Measurements from ENCODE around the gene SMARCAL1.
"Not testable (repeated sequence)": the region's sequence is repeated elsewhere in the genome, so short reads cannot be mapped to it uniquely, and the experiment has no call there.

SMARCAL1 gene

DNA sequence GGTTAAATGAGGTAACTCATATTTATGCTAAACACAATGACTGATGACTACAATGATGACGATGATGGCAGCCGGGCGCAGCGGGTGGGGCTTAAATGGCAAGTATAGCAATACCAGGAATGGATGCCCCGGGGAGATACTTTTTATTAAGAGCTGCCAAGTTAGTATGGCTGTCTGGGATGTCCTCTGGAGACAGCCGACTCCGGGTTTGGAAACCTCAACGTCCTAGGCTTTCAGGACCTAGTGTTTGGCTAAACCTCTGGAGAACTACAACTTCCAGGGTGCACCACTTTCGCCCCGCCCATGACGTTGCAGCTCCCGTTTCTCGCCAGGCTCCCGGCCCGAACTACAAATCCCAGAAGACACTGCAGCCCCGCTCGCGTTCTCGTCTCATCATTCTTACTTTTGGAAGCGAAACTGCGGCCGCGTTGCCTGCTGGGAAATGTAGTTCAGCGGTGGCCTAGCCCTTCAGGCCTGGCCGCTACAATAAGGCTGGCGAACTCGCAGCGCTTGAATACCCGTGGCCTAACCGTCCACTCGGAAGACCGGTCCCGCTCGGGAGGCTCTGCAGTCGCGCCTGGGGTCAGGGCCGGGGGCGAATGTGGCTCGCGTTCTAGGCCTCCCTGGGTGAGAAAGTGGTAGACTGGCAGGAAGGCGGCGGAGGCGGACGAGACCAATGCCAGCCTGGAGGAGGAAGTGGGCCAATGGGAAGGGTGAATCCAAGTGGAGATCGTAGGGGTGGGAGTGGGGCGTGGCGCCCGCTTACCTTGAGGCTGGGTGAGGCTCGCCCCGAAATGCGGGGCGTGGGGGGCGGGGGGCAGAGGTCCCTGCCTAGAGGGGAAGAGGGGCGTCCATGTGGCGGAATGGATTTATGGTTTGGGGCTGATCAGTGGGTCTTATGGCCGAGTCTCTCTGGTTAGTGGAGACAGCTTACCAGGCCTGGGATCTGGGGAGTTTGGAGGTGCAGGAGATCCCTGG is at the start of gene SMARCAL1:
Gene SMARCAL1 (plus strand): TSS at position 463 of the 978 bp plus-strand sequence. CDS start 2,221 bp downstream, outside the sequence.
- peak; percentile 96 for DNase-seq (ENCODE audit: low read depth)

DNA sequence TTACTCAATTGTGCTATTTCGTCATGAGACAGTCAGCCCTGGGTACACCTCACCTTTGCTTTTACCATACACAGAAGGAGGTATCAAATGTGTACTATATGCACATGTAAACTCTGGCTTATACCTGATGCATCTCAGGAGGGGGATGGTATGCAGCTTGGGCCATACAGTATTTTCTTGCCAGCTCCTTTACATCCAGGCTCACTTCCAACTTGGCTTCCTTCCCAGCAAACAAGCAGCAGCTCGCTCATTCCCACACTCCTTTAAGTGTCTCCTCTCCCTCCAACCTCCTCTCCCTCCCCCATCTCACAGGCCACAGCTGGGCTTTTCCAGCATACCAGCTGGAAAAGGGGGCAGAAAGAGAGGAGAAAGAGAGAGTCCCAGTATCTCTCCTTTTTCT is 49.6 kb upstream of the SMARCAL1 start:
- DNase-seq (ENCODE audit: low read depth) = no peak

DNA sequence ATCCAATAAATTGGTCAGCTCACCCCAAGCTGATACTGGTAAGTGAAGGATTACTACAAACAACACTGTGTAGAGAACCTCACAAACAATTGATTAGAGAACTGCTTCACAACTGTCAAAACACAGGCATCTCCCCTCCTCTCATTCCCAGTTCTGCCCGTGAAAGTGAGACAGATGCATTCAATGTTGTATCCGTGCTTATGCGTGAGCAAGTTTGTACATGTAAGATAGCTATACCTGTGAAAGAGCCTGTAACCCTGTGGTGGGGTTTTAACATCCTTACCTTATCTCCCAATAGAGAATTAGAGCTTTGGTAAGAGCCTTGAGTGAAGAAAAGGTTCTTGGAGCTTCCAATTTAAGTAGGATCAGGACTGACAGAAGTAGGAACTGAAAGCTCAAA is 49.1 kb upstream of the SMARCAL1 start:
- DNase-seq (ENCODE audit: low read depth) = no peak

DNA sequence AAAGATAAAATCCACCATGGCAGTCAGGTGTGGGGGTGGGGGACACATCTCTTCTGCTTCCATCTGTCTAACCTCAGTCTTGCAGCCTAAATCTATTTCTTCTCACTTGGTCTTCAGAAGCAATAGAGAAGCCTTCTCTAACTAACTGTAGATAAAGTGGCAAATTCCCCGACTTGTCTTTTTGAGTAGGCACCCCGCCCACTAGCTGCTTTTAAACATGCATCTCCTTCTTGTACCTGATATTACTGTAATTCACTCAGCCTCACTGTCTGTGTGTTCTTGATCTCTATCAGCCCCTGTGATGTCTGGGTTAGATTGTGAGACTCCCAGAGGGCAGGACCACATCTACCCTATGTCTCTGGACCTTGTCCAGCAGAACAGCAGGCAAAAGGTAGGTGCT is 46.8 kb upstream of the SMARCAL1 start:
- no peak for DNase-seq (ENCODE audit: low read depth)

DNA sequence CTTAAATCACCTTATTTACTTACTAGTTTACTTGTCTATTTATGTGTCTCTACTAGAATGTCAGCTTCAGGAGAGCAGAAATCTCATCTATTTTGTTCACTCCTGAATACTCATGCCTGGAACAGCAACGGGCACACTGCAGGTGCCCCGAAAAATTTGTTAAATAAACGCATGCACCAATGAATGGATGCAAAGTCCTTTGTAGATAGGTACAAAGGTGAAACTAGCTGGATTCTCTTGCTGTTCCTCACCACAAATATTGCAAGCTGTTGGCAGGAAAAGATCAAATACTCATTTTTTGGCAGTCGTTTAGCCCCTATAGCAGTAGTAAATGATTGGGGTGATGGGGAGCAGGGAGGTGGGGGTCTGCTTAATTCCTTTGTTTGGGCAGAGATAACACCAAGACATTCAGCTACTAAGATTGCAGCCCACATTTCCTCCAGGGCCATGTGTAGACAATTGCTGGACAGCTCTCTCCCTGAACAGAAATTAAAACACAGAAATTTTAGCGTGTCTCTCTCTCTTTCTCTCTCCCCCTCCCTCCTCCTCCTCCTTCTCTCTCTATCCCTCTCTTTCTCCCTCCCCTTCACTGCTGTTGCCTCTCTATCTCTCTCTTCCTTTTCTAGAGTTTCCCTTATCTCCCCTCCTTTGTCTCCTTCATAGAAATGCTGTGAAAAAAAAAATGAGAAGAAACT is 45.4 kb upstream of the SMARCAL1 start:
- DNase-seq (ENCODE audit: low read depth) = no peak

DNA sequence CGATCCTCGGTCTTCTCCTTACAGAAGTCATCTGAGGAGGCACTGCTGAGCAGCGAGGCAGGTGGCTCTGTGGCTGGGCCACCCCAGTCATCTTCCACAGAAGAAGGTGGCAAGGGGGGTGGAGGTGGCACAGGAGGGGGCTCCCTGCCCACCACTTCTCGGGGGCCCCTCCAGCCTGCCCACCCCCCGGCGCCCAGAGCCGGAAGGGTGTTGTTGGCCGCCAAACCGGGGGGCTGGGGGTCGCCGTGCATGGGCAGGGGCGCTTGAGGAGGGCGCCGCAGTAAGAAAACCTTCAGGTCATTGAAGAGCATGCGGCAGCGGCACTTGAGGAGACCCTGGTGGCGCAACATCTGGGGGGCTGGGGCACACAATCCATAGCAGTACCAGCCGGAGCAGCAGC is 42.5 kb upstream of the SMARCAL1 start:
- DNase-seq (ENCODE audit: low read depth) = no peak

DNA sequence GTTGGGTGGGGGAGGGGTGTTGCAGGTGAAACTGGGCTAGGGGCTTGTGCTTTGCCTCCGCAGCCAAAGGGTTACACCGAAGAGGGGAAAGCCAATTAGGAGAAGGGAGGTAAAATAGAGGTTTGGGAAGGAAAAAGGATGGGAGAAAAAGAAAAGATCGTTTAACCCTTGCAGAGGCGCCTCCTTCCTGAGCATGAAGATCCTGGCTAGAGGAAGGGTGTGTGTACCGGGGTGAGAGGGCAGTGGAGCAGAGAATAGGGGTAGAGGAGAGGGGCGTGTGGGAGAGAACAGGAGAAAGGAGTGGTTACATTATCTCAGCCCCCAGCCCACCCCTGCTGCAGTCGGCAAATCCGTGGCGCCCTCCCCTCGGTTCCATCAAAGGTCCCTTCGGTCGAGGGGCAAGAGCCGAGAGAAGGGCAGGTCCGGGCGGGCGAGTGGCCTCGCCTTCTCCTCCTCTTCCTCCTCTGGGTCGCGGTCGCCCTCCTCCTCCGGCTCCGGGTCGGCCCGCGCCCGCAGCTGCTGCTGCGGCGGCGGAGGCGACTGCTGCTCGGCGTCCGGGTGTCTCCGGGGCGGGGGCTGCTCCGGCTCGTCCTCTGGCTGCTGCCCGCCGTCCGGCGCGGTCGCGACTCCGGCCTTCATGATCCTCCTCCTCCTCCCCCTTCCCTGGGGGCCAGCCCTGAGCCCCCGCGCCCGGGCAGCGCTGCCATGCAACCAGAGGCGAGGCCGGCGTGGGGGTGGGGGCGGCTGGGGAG is 41.1 kb upstream of the SMARCAL1 start:
- no peak for DNase-seq (ENCODE audit: low read depth)

DNA sequence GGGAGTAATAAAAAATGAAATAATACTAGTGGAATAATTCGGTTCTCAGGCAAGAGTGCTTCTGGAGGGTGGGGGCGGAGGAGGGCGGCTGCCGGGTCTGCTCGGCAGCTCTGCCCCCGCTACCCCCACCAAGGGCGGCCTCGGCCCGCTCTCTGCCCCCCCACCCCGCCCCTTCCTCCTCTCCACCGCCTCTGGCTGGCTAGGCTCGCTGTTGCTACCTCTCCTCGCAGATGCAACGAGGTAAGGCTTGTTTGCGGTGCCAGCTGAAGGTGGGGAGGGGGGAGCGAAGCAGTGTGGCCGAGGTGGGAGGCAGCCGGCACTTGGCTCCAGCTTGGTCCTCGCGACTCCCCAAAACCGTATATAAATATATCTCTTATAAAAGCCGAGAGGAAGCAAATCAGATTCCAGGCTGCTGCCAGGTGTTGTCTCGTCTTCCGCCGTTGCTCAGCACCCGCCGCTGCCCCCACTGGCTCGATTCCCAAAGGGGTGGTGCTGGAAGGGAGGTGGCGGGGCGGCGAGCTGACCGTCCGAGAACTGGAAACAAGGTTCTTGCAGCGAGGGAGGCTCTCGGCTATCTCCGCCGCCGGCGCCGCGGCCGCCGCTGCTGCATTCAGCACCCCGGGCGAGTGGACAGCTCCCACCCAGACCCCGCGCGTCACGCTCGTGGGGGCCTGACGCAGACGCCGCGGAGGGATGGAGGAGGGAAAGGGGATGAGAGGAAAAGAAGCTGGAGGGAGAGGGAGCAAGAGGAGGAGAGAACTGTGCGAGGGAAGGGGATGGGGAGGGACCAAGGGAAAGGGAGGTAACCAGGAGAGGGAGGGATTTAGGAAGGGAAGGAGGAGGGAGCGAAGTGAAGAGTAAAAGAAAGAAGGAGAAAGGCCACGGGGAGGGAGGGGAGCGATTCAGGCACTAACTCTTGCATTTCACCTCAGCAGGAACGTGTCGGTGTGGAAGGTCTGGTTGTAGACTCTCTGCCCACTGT is 40.3 kb upstream of the SMARCAL1 start, which contains the start of gene MARCHF4:
Gene MARCHF4 (minus strand): TSS at position 763 of the 982 bp plus-strand sequence. CDS start 2,223 bp downstream, outside the sequence.
- peak; percentile 27 for DNase-seq (ENCODE audit: low read depth)

DNA sequence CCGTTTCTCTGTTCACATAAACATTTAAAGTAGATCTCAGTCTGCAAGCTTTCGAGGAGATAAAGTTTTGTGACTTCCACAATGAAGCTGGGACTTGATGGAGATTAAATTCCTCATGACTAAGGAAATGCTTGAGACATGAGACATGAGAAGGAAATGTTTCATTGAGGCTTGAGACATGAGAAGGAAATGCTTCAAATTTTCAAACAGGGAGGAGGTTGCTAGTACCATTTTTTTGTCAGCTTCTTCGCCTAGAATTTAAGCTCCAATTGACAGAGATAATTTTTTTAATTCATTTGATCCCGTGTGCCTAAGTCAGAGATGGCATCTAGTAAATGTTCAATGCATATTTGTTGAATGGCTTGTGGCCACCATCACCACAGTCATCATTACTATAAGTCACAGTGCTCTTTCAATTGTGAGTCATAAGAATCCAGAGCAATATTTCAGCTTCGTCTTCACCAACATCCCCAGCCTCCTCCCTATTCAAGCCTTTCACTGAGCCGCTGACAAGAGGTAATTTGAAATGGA is 39.5 kb upstream of the SMARCAL1 start:
- no peak for DNase-seq (ENCODE audit: low read depth)

DNA sequence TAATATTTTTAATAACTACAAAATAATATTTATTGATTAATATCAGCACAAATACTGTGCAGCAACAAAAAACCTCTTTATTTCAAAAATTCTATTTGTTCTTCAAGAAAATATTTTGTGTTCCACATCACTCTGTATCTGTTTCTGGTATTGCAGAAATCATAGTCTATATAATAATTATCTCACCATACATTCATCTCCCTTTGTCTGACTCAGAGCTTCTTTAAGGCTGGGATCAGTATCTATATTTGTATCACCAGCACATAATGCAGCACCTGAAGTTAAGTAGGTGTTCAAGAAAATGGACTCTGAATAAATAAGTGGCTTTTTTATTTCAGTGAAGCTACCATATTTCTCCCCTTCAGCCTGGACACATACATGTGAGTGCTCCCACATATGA is 38.4 kb upstream of the SMARCAL1 start:
- no peak for DNase-seq (ENCODE audit: low read depth)

DNA sequence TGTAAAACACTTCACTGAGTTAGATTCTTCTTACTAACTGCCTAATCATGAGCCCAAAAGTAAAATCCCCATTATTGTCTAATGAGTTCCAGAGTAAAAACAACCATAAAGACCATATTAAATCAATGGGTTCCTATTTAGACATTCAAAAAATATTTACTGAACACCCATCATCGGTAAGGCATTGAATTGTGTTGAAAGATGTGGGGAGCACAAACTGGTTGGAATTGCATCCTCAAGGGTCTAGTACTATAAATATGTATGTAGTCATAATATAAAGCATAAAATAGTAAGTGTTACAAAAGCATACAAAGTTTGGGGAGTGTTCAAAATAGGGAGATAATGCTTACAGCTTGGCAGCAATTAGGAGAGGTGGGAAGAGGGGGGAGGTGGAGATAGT is 37.0 kb upstream of the SMARCAL1 start:
- no peak for DNase-seq (ENCODE audit: low read depth)

DNA sequence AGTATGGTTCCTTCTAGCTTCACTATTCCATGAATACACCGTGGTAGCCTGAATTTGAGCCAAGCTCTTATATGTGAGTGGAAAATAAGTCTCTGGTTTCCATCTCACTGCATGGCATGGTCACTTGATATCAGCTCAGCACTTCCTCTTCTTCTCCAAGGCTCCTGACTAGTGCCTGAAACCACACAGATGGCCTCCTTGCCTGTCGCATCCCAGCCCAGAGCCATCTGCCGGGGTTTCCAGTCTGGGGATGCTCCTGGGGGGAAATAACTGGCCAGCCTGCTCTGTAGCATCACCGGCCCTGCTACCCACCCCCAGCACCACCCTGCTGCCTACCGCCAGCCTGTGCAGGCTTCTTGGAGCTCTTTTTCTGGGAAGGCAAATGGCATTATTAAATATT is 32.3 kb upstream of the SMARCAL1 start:
- no peak for DNase-seq (ENCODE audit: low read depth)

DNA sequence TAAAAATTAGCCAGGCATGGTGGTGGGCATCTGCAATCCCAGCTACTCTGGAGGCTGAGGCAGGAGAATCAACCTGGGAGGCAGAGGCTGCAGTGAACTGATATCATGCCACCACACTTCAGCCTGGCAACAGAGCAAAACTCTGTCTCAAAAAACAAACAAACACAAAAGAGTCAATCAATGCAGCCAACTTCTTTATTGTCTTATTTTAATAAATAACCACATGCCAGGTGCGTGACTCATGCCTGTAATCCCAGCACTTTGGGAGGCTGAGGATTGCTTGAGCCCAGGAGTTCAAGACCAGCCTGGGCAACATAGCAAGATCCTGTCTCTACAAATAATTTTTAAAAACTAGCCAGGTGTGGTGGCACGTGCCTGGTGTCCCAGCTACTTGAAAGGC is 27.9 kb upstream of the SMARCAL1 start:
- not testable (repeated sequence) for DNase-seq (ENCODE audit: low read depth)

DNA sequence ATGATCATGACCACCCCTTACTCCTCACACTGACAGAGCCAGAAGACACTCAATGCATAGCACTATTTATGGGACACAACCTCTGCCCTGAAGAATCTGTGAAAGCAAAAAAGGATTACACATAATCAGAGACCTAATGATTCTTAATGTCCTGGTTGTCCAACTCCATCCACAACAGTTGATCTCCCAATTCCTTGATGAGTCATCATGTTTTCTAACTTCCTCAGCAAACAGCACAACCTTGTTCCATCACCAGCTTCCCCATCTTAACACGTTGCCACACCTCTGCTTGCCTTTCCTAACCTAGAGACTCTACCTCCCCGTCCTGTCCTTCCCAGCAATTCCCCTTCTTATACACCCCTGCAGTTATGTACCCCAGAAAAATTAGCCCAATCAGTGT is 26.8 kb upstream of the SMARCAL1 start:
- DNase-seq (ENCODE audit: low read depth) = no peak

DNA sequence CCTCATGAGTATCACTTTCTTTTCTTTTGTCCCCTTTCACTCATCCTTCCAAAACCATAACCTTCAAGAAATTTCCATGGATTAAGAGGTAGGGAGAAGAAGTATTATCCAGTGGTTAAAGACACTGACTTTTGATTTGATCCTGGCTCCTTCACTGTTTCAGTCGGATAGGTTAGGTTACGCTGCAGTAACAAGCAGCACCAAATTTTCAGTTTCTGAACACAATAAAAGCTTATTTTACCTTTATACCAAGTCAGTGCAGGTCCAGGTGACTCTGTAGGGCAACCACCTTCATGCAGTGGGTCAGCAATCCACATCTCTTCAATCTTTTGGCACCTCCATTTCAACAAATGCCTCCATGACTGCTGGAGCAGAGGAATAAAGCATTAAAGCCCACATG is 25.0 kb upstream of the SMARCAL1 start:
- DNase-seq (ENCODE audit: low read depth) = no peak

DNA sequence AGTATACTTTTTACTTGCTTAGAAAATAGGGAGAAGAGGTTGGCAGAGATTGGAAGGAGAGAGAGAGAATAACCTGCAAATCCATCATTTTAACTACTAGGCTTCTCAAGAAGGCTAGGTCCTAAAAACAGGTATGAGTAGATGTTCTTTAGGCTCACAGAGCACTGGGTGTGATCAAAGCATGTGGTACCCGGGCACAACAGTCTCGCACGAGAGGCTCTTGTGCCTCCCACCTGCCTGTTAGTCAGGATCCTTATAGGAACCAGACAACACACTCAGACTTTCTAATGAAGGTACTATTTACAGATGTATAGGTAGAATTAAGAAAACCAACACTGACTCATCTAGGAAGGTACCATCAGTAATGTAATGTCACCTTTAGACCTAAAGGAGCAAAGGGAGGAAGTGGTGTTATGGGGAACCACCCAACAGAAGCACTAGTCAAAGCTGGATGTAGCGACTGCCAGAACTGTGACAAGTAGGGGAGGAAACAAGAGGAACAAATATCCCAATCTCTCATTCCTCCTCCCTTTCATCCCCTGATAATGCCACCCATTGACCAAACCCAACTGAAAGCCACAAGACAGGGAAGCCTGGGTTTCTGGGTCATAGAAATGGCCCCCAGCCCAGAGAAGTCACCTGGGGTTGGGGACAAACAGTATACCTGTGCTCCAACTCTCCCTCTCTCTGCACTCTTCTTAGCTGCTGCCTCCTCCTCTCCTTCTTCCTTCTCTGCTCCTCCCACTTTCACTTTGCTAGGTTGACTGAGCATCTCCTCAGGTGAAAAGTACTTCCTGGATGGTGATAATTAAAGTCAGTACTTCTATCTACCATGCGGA is 24.0 kb upstream of the SMARCAL1 start:
- no peak for DNase-seq (ENCODE audit: low read depth)

DNA sequence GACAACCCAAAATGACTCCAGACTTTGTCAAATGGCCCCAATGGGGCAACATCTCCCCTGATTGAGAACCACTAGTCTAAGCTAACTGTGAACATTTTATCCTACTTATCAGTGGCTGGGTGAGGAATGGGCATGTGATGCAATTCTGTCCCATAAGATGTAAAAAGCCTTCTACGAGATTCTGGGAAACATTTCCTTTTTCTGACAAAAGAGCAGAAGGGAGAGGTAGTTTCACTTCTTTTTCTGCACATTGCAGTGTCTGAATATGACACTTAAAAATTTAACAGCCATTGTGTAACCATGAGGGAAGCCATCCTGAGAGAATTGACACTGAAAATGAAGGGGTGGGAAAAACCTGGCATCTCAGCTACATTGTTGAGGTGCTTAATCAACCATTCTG is 22.7 kb upstream of the SMARCAL1 start:
- no peak for DNase-seq (ENCODE audit: low read depth)

DNA sequence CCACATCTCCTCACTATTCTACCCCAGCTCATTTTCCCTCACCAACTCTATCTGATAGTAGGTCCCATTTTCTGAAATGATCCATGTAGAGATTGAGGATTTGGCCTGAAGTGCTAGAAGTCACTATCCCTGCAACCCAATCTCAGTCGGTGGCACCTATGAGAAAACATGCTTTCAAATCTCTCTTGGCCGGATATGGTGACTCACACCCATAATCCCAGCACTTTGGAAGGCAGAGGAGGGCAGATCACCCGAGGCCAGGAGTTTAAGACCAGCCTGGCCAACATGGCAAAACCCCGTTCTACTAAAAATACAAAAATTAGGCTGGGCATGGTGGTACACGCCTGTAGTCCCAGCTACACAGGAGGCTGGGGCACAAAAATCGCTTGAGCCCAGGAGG is 20.9 kb upstream of the SMARCAL1 start:
- DNase-seq (ENCODE audit: low read depth) = no peak

DNA sequence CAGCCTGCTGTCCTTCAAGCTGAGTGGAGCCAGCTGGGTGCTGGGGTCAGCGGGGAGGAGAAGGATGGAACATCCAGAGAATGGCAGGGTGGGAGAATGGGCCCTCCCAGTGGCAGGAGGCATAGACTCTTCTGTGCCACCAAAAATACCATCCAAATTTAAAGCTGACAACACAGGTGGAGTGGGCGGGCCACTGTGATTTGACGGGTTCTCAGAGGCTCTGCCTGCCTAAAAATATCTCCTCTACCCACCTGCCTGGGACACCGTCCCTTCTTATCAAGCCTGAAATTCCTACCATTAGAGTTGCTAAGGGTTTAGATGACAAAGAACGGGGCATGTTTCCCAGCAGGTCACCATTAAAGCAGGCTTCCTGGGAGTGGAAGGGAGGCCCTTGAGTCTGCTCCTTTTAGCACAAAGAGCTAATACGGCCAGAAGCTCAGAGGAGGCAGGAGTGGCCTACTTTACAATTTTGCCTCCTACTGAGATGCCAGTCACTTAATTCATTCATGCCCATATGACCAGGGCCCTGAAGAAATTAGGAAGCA is 20.2 kb upstream of the SMARCAL1 start:
- DNase-seq (ENCODE audit: low read depth) = no peak
